Activated naive CD8-positive, alpha-beta T cell treated with anti-CD3 and anti-CD28 coated beads, Interleukin-2, amount 50 U/mL, for 24 hours (primary cell): ENCODE data around the gene SEMA4C.

Experiments
- ATAC-seq: fragments of 150-1000 bp; cut with Tn5 transposase; one replicate; pipeline ENCODE4 v1.10.0; 2021
- DNase-seq: peaks from one replicate; pipeline ENCODE4 v3.0.0; 2021
- H3K27ac Mint-ChIP-seq: one replicate; pipeline ENCODE4 v1.8.0; 2021; ENCODE audit warnings: mild to moderate bottlenecking, mixed read lengths
- H3K27me3 Mint-ChIP-seq: one replicate; pipeline ENCODE4 v1.8.0; 2021; ENCODE audit warnings: mixed read lengths
- H3K36me3 Mint-ChIP-seq: one replicate; pipeline ENCODE4 v1.8.0; 2021; ENCODE audit warnings: low read depth, mixed read lengths
- H3K4me1 Mint-ChIP-seq: one replicate; pipeline ENCODE4 v1.8.0; 2021; ENCODE audit warnings: mixed read lengths
- H3K4me3 Mint-ChIP-seq: one replicate; pipeline ENCODE4 v1.8.0; 2021; ENCODE audit warnings: mild to moderate bottlenecking, moderate library complexity, mixed read lengths
- H3K9me3 Mint-ChIP-seq: one replicate; pipeline ENCODE4 v1.8.0; 2021; ENCODE audit warnings: mixed read lengths

Gene SEMA4C

GRCh38 chr2:96821113-96821675 is 48.7 kb downstream of the SEMA4C start:
- Mint-ChIP-seq H3K36me3 (peaks cover 17% of the 10 kb centered on the region), H3K4me3 (no peak overlapping the region), H3K4me1 (peaks cover 44% of the 10 kb centered on the region), H3K27me3 (no peaks in the 10 kb centered on the region), H3K9me3 (no peaks in the 10 kb centered on the region), H3K27ac (no peak overlapping the region)
- no peak for DNase-seq
- ATAC-seq, result no peak

GRCh38 chr2:96819876-96820511 is 49.9 kb downstream of the SEMA4C start:
- H3K27me3 Mint-ChIP-seq, result no peaks in the 10 kb centered on the region
- no peaks in the 10 kb centered on the region for H3K9me3 Mint-ChIP-seq
- DNase-seq (no peak), ATAC-seq (no peak)
- peaks cover 17% of the 10 kb centered on the region for H3K36me3 Mint-ChIP-seq
- H3K27ac Mint-ChIP-seq, result no peak overlapping the region
- H3K4me3 Mint-ChIP-seq, result no peak overlapping the region
- peaks cover 50% of the 10 kb centered on the region for H3K4me1 Mint-ChIP-seq

- ATAC-seq, result no peak
- Mint-ChIP-seq H3K4me3 (peak overlapping the region; percentile 83), H3K27ac (no peak overlapping the region), H3K4me1 (peaks cover 52% of the 10 kb centered on the region), H3K27me3 (no peaks in the 10 kb centered on the region), H3K9me3 (no peaks in the 10 kb centered on the region), H3K36me3 (peaks cover 15% of the 10 kb centered on the region)
- DNase-seq, result no peak
These were observed 50.6 kb downstream of the SEMA4C start for GRCh38 chr2:96819128-96819875.

GRCh38 chr2:96817882-96818281 is 52.0 kb downstream of the SEMA4C start:
- H3K9me3 Mint-ChIP-seq, result no peaks in the 10 kb centered on the region
- DNase-seq (no peak), ATAC-seq (no peak)
- peak overlapping the region; percentile 83 for H3K4me3 Mint-ChIP-seq
- H3K36me3 Mint-ChIP-seq, result peaks cover 15% of the 10 kb centered on the region
- H3K27ac Mint-ChIP-seq, result peak overlapping the region; percentile 65
- no peaks in the 10 kb centered on the region for H3K27me3 Mint-ChIP-seq
- H3K4me1 Mint-ChIP-seq, result peaks cover 52% of the 10 kb centered on the region

- no peak for ATAC-seq
- Mint-ChIP-seq H3K9me3 (no peaks in the 10 kb centered on the region), H3K27me3 (no peaks in the 10 kb centered on the region), H3K4me3 (peak overlapping the region; percentile 83), H3K4me1 (peaks cover 52% of the 10 kb centered on the region), H3K36me3 (peaks cover 15% of the 10 kb centered on the region), H3K27ac (peak overlapping the region; percentile 65)
- no peak for DNase-seq
These were observed 52.8 kb downstream of the SEMA4C start for GRCh38 chr2:96816836-96817702.

- Mint-ChIP-seq H3K9me3 (no peaks in the 10 kb centered on the region), H3K36me3 (peaks cover 15% of the 10 kb centered on the region), H3K27me3 (no peaks in the 10 kb centered on the region), H3K4me1 (peaks cover 47% of the 10 kb centered on the region), H3K27ac (peak within 1 kb of the TSS; percentile 65), H3K4me3 (peak within 1 kb of the TSS; percentile 83)
- DNase-seq (peak; percentile 97), ATAC-seq (peak; percentile 95)
These were observed 53.6 kb downstream of the SEMA4C start, which contains the start of gene CNNM3 for GRCh38 chr2:96816127-96816835. TSS of gene CNNM3 (plus strand) at chr2:96816268. CDS start at chr2:96816278, 10 bp downstream.

- DNase-seq (peak; percentile 29), ATAC-seq (peak; percentile 0)
- peaks cover 15% of the 10 kb centered on the region for H3K36me3 Mint-ChIP-seq
- peak overlapping the region; percentile 5 for H3K27ac Mint-ChIP-seq
- H3K4me3 Mint-ChIP-seq, result peak overlapping the region; percentile 79
- H3K27me3 Mint-ChIP-seq, result no peaks in the 10 kb centered on the region
- peaks cover 41% of the 10 kb centered on the region for H3K4me1 Mint-ChIP-seq
- H3K9me3 Mint-ChIP-seq, result no peaks in the 10 kb centered on the region
These were observed 54.4 kb downstream of the SEMA4C start for GRCh38 chr2:96815326-96816126.

GRCh38 chr2:96813656-96814055 is 56.2 kb downstream of the SEMA4C start:
- Mint-ChIP-seq H3K4me3 (no peak overlapping the region), H3K4me1 (peaks cover 23% of the 10 kb centered on the region), H3K27ac (no peak overlapping the region), H3K27me3 (no peaks in the 10 kb centered on the region), H3K36me3 (peaks cover 8% of the 10 kb centered on the region), H3K9me3 (no peaks in the 10 kb centered on the region)
- DNase-seq (no peak), ATAC-seq (no peak)

- Mint-ChIP-seq H3K36me3 (no peaks in the 10 kb centered on the region), H3K27me3 (no peaks in the 10 kb centered on the region), H3K4me3 (no peak overlapping the region), H3K9me3 (no peaks in the 10 kb centered on the region), H3K27ac (no peak overlapping the region), H3K4me1 (peaks cover 10% of the 10 kb centered on the region)
- DNase-seq, result no peak
- no peak for ATAC-seq
These were observed 58.0 kb downstream of the SEMA4C start for GRCh38 chr2:96811917-96812316.

GRCh38 chr2:96810783-96811192 is 59.1 kb downstream of the SEMA4C start:
- H3K9me3 Mint-ChIP-seq, result no peaks in the 10 kb centered on the region
- no peak for ATAC-seq
- H3K36me3 Mint-ChIP-seq, result no peaks in the 10 kb centered on the region
- no peaks in the 10 kb centered on the region for H3K27me3 Mint-ChIP-seq
- peaks cover 18% of the 10 kb centered on the region for H3K4me1 Mint-ChIP-seq
- H3K4me3 Mint-ChIP-seq, result no peak overlapping the region
- no peak overlapping the region for H3K27ac Mint-ChIP-seq
- DNase-seq, result no peak

GRCh38 chr2:96809951-96810782 is 59.7 kb downstream of the SEMA4C start:
- Mint-ChIP-seq H3K27ac (no peak overlapping the region), H3K4me1 (peaks cover 14% of the 10 kb centered on the region), H3K27me3 (no peaks in the 10 kb centered on the region), H3K36me3 (no peaks in the 10 kb centered on the region), H3K9me3 (no peaks in the 10 kb centered on the region), H3K4me3 (no peak overlapping the region)
- ATAC-seq (no peak), DNase-seq (no peak)
